Raji (cell line): ENCODE data around the gene GTF2H3.

Source experiments
- POLR2A ChIP-seq: IDR thresholded peaks from 2 replicates; pipeline ENCODE4 v1.6.1; 2011; ENCODE audit warnings: low read depth, low read length, control low read depth; ENCODE audit not compliant: insufficient read depth

Gene GTF2H3

GRCh38 chr12:123621101-123621500 is 12.5 kb upstream of the GTF2H3 start:
- TF ChIP-seq POLR2A: no peak

DNA sequence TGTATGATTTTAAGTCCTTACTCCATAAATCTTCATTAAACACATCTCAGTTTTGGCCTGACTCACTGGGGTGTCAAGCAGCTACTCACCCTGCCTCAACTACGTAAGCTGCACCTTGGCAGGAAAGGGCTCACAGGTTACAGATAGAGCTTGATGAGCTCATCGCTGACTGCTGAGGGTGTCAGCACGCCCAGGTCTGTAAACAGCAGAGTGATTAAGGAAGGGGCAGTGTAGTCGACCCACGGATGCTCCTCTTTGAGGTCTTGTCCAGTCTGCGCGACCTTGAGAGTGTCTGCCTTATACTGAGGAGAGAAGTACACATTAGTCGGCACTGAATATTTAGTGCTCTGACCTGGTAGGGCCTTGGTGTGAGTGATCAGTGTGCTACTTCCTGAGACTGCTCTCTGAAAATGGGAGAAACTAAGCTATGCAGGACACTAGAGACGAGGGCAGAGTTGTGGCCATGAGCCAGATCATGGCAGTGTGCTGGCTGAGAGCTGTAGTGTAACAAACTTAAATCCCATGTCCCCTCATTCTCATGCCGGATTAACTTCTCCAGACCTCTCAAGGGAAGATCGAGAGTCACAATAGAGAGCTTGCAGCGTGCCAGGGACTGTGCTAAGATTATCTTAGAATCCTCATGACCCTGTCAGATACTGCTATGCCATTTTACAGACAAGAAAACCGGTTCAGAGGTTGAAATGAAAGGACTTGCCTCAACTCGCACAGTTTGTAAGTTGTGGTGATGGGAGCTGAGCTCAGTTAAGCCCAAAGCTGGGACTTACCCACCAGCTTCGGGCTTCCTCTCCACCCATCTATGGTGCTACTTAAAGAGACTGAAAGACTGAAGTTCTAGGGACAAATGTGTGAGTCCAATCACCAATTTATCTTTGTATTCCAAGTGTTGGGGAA is 11.8 kb upstream of the GTF2H3 start:
- no peak for TF ChIP-seq POLR2A

DNA sequence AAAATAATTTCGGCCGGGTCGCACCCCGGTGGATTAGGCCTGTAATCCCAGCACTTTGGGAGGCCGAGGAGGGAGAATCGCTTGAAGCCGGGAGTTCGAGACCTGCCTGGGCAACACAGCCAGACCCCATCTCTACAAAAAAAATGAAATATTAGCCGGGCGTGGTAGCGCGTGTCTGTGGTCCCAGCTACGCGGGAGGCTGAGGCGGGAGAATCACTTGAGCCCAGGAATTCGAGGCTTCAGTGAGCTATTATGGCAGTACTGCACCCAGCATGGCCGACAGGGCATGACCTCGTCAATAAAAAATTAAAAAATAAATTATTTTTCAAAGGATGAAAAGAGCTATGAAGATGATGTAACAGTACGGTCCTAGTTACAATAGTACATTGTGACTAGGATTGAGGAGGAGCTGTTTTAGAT is 523 bp downstream of the GTF2H3 start:
- TF ChIP-seq POLR2A: no peak

DNA sequence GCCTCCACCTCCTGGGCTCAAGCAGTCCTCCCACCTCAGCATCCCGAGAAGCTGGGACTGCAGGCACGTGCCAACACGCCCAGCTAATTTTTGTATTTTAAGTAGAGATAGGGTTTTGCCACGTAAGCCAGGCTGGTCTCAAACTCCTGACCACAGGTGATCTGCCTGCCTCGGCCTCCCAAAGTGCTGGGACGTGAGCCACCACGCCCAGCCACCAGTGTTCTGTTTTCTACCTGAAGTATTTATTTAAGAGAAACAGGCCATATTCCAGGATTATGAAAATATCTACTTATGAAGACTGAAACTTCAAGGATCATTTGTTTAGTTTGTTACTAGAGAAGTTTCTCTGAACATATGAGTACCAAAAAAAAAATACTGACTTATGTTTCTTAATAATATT is 10.3 kb downstream of the GTF2H3 start:
- TF ChIP-seq POLR2A: no peak

GRCh38 chr12:123645380-123645779 is 11.8 kb downstream of the GTF2H3 start:
- no peak for TF ChIP-seq POLR2A

DNA sequence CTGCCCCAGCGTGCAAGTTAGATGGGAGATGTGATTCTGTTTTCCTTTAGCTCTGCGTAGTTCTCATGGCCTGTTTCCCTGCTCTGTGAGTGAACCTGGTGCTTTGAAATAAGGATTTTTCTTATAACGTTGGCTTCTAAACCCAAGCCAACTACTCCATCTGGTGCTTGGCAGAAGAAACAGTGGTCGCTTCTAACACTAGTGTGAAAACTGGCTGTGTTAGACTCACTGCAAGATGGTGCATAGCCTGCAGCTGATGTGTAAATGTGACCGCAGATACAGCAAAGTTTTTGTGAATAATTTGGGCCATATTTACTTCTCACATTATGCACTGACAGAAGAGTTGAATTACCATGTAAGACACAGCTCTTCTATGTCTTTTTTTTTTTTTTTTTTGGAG is 12.2 kb downstream of the GTF2H3 start:
- TF ChIP-seq POLR2A: no peak

DNA sequence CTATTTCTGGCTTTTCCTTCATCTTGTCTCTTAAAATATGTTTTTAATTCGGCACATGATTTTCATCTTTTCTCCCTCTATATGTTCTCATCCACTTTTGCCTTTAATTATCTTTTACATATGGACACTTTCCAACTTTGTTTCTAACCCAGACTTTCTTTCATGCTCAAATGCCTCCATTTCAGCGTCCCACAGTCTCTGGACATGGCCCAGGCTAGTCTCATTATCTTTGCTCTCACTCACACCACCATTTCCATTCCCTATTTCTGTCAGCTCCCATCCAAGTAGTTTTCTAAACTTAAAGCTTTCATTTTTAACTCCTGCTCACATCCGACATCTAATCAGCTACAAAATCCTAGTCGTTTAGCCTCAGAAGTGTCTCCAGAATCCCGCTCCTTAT is 14.8 kb downstream of the GTF2H3 start:
- no peak for TF ChIP-seq POLR2A

DNA sequence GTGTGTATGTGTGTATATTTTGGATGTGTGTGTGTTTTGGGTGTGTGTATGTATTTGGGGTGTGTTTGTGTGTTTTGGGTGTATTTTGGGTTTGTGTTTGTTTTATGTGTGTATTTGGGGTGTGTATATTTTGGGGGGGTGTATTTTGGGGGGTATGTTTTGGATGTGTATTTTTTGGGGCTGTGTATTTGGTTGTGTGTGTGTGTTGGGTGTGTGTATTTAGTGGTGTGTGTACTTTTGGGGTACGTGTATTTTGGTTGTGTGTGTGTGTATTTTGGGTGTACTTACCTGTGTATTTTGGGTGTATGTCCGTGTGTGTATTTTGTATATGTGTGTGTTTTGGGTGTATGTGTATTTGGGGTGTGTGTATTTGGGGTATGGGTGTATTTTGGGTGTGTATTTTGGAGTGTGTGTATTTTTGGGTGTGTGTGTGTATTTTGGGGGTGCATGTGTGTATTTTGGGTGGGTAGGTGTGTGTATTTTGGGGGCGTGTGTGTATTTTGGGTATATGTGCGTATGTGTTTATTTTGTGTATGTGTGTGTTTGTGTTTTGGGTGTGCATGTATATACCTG is 20.6 kb downstream of the GTF2H3 start:
- TF ChIP-seq POLR2A: no peak

DNA sequence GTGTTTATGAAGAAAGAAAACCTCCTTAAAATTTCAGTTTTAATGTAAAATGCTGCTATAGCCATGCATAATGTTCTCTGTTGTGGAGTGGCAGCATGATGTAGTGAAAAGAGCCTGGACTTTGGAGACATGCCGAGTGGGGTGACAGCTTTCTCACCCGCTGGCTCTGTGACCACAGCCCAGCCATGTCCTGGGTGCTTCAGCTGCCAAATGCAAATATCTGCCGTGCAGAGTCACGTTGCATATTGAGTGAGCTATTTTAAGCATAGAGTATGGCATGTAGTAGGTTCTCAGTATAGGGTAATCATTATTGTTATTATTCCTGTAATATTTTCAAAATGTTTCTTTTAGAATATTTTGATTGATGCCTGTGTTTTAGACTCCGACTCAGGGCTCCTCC is 21.8 kb downstream of the GTF2H3 start:
- TF ChIP-seq POLR2A: no peak

DNA sequence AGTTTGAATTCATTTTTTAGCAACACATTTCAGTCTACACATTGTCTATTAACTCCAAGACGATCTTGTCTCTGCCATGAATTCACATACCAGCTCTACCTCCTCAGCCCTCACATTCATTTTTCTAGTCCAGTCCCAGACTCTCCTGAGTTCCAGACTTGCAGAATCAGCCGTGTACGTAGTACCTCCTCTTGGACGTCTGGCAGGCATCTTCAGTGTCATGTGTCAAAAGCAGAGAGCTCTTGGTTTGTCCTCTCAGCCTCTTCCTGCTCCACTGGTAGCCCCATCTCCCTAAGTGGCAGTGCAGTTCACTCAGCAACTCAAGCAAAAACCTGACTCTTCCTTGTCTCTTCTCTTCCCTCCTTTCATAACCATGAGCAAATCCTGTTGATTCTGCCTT is 22.8 kb downstream of the GTF2H3 start:
- TF ChIP-seq POLR2A: no peak

DNA sequence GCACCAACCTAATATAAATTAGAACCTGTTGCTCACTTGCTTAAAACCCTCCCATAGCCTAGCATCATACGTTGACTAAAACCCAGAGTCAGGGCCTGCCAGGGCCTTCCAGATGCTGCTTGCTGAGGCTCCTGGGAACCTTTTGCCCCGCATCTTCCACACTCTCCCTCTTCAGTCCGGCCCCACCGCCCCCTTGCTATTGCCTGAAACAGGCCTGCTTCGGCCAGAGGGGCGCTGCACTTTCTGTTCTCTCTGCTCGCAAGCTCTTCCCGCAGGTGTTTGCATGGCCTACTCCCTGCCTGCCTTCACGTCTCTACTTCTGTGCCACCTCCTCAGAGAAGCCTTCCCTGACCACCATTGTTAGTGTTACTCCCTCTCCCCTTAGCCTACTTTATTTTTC is 23.6 kb downstream of the GTF2H3 start:
- no peak for TF ChIP-seq POLR2A

- no peak for TF ChIP-seq POLR2A
Measured at GRCh38 chr12:123659996-123660727, 26.5 kb downstream of the GTF2H3 start.

GRCh38 chr12:123667771-123668170 is 34.1 kb downstream of the GTF2H3 start:
- TF ChIP-seq POLR2A: no peak

- 0 out of 2 replicates have a peak, but pooled peaks have one; percentile 23 for TF ChIP-seq POLR2A
Measured at GRCh38 chr12:123670882-123671728, 37.5 kb downstream of the GTF2H3 start, which contains the start of gene TCTN2. TSS of gene TCTN2 (plus strand) at chr12:123671113. CDS start at chr12:123671241, 128 bp downstream.

DNA sequence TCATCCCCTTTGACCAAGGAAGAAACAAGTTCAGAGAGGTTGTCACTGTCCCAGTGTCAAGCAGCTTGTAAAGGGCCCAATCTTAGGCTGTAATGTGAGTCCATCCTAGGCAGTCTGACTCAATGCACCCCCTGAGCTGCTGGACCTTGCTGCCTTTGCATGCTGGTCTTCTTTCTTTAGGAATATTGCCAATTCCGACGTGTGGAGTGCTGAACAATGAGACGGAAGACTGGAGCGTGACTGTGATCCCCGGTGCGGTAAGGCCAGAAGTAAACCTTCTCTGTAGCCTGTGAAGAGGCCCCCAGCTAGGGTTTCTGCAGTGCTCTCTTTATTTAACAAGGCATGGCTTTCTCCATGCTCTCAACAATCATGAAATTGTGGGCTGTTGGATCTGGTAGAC is 38.2 kb downstream of the GTF2H3 start:
- TF ChIP-seq POLR2A: no peak
